SJSA1 (cell line): ENCODE data around the gene LITAFD. TPM values are rescaled to one million over a fixed set of nuclear protein-coding genes. Genes with fewer than 3 reads are reported as not detected.

ENCODE experiments used
- DNase-seq, 2 experiments: peaks; one replicate each; pipeline ENCODE4 v3.0.0-alpha.2; 2015 to 2020; ENCODE audit warnings: low spot score in 2 of 2, low read depth in 1 of 2
- H3K27ac ChIP-seq: fragments of 250-450 bp; sonication (Bioruptor Pico); 2 replicates; pipeline ENCODE4 v1.5.1; 2020; ENCODE audit warnings: mild to moderate bottlenecking, moderate library complexity
- H3K27me3 ChIP-seq: fragments of 250-450 bp; sonication (Bioruptor Pico); replicated peaks from 2 replicates; pipeline ENCODE4 v1.5.1; 2020; ENCODE audit warnings: mild to moderate bottlenecking, moderate library complexity
- H3K36me3 ChIP-seq: fragments of 250-450 bp; sonication (Bioruptor Pico); 2 replicates; pipeline ENCODE4 v1.5.1; 2020; ENCODE audit warnings: mild to moderate bottlenecking
- H3K4me1 ChIP-seq: fragments of 250-450 bp; sonication (Bioruptor Pico); replicated peaks from 2 replicates; pipeline ENCODE4 v1.6.1; 2021; ENCODE audit warnings: mild to moderate bottlenecking
- H3K4me3 ChIP-seq: fragments of 250-450 bp; sonication (Bioruptor Pico); 2 replicates; pipeline ENCODE4 v1.5.1; 2020; ENCODE audit warnings: mild to moderate bottlenecking
- H3K9me3 ChIP-seq: fragments of 250-450 bp; sonication (Bioruptor Pico); replicated peaks from 2 replicates; pipeline ENCODE4 v1.5.1; 2020; ENCODE audit warnings: mild to moderate bottlenecking
- total RNA-seq: library from RNA; depleted of rRNA; stranded (reverse); fragments of >200 nt; shearing (Covaris generic); gene quantifications from 2 replicates; pipeline ENCODE4 v1.2.3, GENCODE V29; 2014

Gene LITAFD
- total RNA-seq, 1 experiment from 2014 or later = not detected

GRCh38 chr16:8919934-8920462 is 37.8 kb downstream of the LITAFD start:
- Histone ChIP-seq H3K36me3 (peaks cover 88% of the 10 kb centered on the region), H3K4me3 (no peak overlapping the region), H3K27me3 (no peaks in the 10 kb centered on the region), H3K4me1 (no peaks in the 10 kb centered on the region), H3K9me3 (no peaks in the 10 kb centered on the region), H3K27ac (no peak overlapping the region)
- no peak for DNase-seq

DNA sequence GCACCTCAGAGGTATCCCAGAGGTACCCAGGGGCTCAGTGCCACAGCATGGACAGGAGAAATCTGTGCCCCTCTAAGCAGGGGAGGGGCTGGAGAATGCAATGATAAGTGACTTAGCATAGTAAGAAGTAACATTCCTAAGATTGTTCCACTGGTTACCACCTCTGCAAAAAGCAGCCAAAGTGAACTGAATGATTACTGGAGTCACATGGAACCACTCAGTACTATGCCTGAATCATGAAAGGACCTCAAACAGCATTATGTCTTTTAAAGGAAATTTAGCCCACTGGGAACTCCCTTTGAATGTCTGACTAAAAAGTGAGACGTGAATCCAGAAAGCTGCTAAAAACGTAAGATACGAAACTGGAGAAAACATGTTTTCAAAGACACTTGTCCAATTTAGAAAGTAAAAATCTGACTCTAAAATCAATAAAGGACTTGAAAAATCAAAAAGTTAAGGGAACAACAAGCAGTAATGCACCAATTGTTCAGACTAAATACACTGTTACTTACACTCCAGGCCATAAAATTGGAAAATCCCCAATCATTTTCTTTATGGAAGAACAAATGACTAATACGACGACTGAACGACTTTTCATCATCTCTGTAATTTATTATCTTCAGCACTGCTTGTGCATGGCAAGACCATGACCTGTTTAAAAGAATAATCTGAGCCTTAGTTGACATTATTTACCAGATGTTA is 38.6 kb downstream of the LITAFD start:
- Histone ChIP-seq H3K4me1 (no peaks in the 10 kb centered on the region), H3K27me3 (no peaks in the 10 kb centered on the region), H3K27ac (no peak overlapping the region), H3K36me3 (peaks cover 88% of the 10 kb centered on the region), H3K9me3 (no peaks in the 10 kb centered on the region), H3K4me3 (no peak overlapping the region)
- DNase-seq = no peak

DNA sequence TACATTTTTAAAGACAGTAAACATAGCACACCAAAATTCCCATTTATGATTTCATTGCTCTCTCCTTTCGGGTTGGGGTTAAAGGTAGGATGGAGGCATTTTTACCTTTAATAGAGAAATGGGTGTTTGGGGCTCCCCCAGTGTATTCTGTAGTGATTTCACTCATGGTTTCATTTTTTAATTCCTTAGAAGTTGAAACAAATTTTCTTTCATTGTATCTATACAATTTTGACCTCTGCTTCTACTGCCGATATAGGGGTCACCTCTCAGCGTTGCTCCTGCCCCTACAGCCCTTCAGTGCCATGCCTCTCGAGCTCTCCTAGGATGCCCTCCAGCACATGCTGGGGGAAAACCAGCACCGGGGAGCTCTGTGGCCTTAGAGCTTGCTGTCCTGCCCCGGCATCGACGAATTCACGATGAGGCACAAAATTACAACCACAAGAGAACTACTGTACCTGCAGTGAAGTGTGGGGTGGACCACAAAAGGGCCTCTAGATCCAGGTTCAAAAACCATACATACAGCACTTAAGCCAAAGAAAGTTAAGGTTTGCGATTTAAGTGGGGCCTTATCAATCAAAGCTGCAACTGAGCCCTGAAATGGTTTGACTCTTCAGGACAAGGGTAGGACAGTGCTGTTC is 39.3 kb downstream of the LITAFD start:
- H3K27me3 ChIP-seq = no peaks in the 10 kb centered on the region
- H3K4me3 ChIP-seq = no peak overlapping the region
- H3K36me3 ChIP-seq = peaks cover 83% of the 10 kb centered on the region
- H3K9me3 ChIP-seq = no peaks in the 10 kb centered on the region
- H3K4me1 ChIP-seq = no peaks in the 10 kb centered on the region
- no peak for DNase-seq
- H3K27ac ChIP-seq = no peak overlapping the region

- Histone ChIP-seq H3K27me3 (no peaks in the 10 kb centered on the region), H3K9me3 (no peaks in the 10 kb centered on the region), H3K4me1 (no peaks in the 10 kb centered on the region), H3K27ac (no peak overlapping the region), H3K36me3 (peaks cover 80% of the 10 kb centered on the region), H3K4me3 (no peak overlapping the region)
- DNase-seq = no peak
Observed at GRCh38 chr16:8923199-8923598, 41.0 kb downstream of the LITAFD start.

- H3K27ac ChIP-seq = no peak overlapping the region
- H3K9me3 ChIP-seq = no peaks in the 10 kb centered on the region
- H3K36me3 ChIP-seq = peaks cover 78% of the 10 kb centered on the region
- DNase-seq = no peak
- no peaks in the 10 kb centered on the region for H3K4me1 ChIP-seq
- H3K4me3 ChIP-seq = no peak overlapping the region
- H3K27me3 ChIP-seq = no peaks in the 10 kb centered on the region
Observed at GRCh38 chr16:8924214-8924613, 42.1 kb downstream of the LITAFD start.

DNA sequence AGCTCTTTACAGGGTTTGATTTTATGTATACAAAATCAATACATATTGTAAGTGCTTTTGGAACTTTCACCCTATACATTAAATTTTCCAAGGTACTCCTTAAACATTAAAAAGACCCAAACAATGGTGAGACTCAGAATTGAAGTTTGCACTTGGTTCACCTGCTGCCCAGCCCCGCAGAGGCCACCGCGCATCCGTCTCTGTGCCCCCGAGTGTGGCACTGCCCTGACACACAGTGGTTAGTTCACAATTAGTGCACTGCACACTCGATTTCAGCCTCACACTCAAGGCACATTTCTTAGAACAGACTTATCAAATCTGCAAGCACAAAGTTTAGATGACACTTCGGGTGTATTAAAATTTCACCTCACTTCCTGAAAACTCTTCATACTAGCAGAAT is 43.3 kb downstream of the LITAFD start:
- Histone ChIP-seq H3K27me3 (no peaks in the 10 kb centered on the region), H3K36me3 (peaks cover 77% of the 10 kb centered on the region)

GRCh38 chr16:8926827-8927226 is 44.7 kb downstream of the LITAFD start:
- no peaks in the 10 kb centered on the region for H3K9me3 ChIP-seq
- H3K36me3 ChIP-seq = peaks cover 64% of the 10 kb centered on the region
- no peaks in the 10 kb centered on the region for H3K4me1 ChIP-seq
- H3K27ac ChIP-seq = no peak overlapping the region
- no peak overlapping the region for H3K4me3 ChIP-seq
- H3K27me3 ChIP-seq = no peaks in the 10 kb centered on the region
- no peak for DNase-seq

More for the DNA sequence above, 43.3 kb downstream of the LITAFD start:
- no peak overlapping the region for H3K4me3 ChIP-seq
- H3K4me1 ChIP-seq = no peaks in the 10 kb centered on the region
- no peak overlapping the region for H3K27ac ChIP-seq
- DNase-seq = no peak
- no peaks in the 10 kb centered on the region for H3K9me3 ChIP-seq

DNA sequence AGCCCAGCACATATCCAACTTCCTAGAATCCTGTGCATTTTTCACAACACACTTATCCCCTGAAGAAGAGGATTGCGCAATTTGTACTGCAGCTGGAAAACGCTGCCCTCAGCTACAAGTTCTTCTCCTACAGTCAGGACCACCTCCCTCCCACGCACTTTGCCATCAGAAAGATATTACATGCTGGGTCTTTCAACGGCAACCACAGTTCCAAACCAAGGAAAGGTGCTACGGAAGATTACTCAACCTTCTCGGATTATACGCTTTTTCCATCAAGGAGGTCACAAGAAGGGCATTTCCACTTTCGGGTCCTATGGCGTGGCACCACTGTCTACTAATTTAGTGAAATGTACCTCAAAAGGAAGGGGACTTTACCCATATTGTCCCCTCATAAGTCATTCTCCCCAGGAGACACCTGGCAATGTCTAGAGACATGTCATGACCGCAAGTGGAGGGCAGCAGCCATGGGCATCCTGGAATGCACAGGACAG is 46.4 kb downstream of the LITAFD start:
- Histone ChIP-seq H3K27ac (no peak overlapping the region), H3K27me3 (no peaks in the 10 kb centered on the region), H3K36me3 (peaks cover 53% of the 10 kb centered on the region), H3K4me1 (no peaks in the 10 kb centered on the region), H3K4me3 (no peak overlapping the region), H3K9me3 (no peaks in the 10 kb centered on the region)
- DNase-seq = no peak

- Histone ChIP-seq H3K27me3 (no peaks in the 10 kb centered on the region), H3K27ac (no peak overlapping the region), H3K4me3 (no peak overlapping the region), H3K9me3 (no peaks in the 10 kb centered on the region), H3K36me3 (peaks cover 50% of the 10 kb centered on the region), H3K4me1 (no peaks in the 10 kb centered on the region)
- no peak for DNase-seq
Observed at GRCh38 chr16:8929086-8929748, 47.1 kb downstream of the LITAFD start.

DNA sequence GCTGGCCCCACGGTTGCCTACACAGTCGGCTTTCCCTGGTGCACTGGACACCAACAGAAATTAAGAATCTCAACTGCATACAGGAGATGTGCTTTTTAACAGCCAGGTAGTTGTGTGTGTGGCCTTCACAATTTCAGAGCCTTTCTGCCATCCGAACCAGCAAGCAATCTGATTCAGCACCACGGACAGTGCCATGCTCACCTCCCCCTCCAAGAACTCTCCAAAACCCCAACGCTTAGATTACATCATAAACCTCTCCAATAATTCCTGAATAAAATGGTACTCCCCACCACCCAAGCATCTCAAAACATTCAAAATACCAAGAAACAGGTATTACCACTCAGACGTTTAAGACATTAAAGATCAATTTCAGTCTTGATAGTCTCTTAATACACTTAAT is 49.7 kb downstream of the LITAFD start:
- peaks cover 30% of the 10 kb centered on the region for H3K36me3 ChIP-seq
- no peaks in the 10 kb centered on the region for H3K9me3 ChIP-seq
- H3K4me1 ChIP-seq = no peaks in the 10 kb centered on the region
- no peaks in the 10 kb centered on the region for H3K27me3 ChIP-seq
- no peak overlapping the region for H3K27ac ChIP-seq
- peak in 1 of 2 experiments; percentile 9 for DNase-seq
- H3K4me3 ChIP-seq = no peak overlapping the region

- Histone ChIP-seq H3K4me1 (no peaks in the 10 kb centered on the region), H3K36me3 (peaks cover 12% of the 10 kb centered on the region), H3K4me3 (no peak overlapping the region), H3K9me3 (no peaks in the 10 kb centered on the region), H3K27ac (no peak overlapping the region), H3K27me3 (no peaks in the 10 kb centered on the region)
- DNase-seq = no peak
Observed at GRCh38 chr16:8934601-8935000, 52.5 kb downstream of the LITAFD start.
